Suppressor macrophage treated with lipopolysaccharide for 1 hour (primary cell): Measurements from ENCODE around the gene CARD6.
"Not testable (repeated sequence)": the region's sequence is repeated elsewhere in the genome, so short reads cannot be mapped to it uniquely, and the experiment has no call there.

Source experiments
- DNase-seq, 3 donors: peaks; one replicate each; pipeline ENCODE4 v3.0.0-alpha.2; 2020 to 2022

The CARD6 gene, protein sequence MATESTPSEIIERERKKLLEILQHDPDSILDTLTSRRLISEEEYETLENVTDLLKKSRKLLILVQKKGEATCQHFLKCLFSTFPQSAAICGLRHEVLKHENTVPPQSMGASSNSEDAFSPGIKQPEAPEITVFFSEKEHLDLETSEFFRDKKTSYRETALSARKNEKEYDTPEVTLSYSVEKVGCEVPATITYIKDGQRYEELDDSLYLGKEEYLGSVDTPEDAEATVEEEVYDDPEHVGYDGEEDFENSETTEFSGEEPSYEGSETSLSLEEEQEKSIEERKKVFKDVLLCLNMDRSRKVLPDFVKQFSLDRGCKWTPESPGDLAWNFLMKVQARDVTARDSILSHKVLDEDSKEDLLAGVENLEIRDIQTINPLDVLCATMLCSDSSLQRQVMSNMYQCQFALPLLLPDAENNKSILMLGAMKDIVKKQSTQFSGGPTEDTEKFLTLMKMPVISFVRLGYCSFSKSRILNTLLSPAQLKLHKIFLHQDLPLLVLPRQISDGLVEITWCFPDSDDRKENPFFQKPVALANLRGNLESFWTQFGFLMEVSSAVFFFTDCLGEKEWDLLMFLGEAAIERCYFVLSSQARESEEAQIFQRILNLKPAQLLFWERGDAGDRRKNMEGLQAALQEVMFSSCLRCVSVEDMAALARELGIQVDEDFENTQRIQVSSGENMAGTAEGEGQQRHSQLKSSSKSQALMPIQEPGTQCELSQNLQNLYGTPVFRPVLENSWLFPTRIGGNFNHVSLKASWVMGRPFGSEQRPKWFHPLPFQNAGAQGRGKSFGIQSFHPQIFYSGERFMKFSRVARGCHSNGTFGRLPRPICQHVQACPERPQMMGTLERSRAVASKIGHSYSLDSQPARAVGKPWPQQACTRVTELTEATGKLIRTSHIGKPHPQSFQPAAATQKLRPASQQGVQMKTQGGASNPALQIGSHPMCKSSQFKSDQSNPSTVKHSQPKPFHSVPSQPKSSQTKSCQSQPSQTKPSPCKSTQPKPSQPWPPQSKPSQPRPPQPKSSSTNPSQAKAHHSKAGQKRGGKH

DNA sequence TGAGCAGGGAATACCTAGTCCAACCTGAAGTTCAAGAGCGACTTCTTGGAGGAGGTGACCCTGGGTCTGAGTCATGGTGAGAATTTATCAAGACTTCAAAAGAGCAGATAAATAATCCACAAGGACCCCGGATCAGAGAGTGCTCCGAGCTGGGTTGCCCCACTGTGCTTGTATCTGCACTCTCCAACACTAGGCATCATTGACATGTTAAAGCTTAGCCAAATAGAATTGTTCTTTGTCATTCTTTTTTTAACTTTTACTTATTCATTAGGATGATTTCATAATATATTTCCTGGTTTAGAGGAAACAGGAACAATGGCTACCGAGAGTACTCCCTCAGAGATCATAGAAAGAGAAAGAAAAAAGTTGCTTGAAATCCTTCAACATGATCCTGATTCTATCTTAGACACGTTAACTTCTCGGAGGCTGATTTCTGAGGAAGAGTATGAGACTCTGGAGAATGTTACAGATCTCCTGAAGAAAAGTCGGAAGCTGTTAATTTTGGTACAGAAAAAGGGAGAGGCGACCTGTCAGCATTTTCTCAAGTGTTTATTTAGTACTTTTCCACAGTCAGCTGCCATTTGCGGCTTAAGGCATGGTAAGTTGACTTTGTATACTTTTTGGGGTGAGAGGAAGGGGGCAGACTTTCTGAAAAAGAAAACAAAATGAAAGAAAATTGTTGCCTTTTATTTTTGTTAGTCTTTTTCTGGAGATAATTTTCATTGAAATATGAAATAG lies at the start of gene CARD6:
Gene CARD6 (plus strand): TSS at position 300 of the 738 bp plus-strand sequence. CDS start 16 bp downstream, at position 316.
- DNase-seq: peak; percentile 49 to 84 (median 73)

DNA sequence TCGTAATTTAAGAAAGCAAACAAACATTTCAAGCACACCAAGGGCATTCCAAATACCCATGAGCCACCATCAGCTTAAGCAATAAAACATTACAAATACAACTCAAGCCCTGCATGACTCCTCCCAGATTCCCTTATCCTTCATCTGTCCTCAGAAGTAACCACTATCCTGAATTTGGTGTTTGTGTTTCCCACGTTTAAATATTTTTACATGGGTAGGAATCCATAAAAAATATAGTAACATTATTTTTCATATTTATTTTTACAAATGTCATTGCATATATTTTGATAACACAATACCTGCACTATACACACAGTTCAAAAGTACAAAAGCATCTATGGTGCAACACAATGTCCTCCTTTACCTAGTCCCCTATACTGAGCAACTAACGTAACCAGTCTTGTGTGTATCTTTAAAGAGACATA lies 49.4 kb upstream of the CARD6 start:
- no peak for DNase-seq

DNA sequence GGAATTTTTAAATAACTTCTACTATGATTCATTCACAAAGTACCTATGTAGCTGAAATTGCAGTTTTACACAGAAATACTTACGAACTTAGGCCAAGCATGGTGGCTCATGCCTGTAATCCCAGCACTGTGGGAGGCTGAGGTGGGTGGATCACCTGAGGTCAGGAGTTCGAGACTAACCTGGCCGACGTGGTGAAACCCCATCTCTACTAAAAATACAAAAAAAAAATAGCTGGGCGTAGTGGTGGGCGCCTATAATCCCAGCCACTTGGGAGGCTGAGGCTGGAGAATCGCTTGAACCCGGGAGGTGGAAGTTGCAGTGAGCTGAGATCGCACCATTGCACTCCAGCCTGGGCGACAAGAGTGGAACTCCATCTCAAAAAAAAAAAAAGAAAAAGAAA lies 48.5 kb upstream of the CARD6 start:
- not testable (repeated sequence) for DNase-seq

DNA sequence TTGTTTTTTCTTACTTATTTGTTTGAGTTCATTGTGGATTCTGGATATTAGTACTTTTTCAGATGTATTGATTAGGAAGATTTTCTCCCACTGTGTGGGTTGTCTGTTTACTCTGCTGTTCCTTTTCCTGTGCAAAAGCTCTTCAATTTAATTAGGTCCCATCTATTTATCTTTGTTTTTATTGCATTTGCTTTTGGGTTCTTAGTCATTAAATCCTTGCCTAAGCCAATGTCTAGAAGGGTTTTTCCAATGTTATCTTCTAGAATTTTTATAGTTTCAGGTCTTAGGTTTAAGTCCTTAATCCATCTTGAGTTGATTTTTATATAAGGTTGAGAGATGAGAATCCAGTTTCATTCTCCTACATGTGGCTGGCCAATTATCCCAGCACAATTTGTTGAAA lies 46.8 kb upstream of the CARD6 start:
- not testable (repeated sequence) for DNase-seq

DNA sequence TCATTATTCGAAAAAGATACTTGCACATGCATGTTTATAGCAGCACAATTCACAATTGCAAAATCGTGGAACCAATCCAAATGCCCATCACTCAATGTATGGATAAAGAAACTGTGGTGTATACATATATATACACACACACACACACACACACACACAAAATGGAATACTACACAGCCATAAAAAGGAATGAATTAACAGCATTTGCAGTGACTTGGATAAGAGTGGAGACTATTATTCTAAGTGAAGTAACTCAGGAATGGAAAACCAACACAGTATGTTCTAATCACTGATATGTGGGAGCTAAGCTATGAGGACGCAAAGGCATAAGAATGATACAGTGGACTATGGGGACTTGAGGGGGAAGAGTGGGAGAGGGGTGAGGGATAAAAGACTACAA lies 46.3 kb upstream of the CARD6 start:
- DNase-seq: not testable (repeated sequence)

DNA sequence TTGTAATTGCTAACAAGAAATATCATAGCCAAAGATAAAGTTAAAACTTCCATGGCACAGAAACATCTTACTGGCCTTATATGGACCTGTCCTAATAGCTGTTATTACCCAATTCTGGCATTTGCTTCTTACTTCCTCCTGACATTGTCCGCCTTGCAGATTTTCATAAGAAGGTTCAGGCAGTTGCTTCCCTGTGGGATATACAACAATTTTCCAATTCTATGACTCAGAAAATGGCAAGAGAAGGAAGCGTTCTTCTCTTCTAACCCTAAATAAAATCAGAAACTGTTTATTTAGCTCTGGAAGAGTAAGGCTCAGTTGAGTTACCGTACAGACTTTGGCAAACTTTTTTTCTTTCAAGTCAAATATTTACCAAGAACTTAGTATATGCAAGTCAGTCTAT lies 44.7 kb upstream of the CARD6 start:
- DNase-seq: peak; percentile 52 to 73 (median 72)

DNA sequence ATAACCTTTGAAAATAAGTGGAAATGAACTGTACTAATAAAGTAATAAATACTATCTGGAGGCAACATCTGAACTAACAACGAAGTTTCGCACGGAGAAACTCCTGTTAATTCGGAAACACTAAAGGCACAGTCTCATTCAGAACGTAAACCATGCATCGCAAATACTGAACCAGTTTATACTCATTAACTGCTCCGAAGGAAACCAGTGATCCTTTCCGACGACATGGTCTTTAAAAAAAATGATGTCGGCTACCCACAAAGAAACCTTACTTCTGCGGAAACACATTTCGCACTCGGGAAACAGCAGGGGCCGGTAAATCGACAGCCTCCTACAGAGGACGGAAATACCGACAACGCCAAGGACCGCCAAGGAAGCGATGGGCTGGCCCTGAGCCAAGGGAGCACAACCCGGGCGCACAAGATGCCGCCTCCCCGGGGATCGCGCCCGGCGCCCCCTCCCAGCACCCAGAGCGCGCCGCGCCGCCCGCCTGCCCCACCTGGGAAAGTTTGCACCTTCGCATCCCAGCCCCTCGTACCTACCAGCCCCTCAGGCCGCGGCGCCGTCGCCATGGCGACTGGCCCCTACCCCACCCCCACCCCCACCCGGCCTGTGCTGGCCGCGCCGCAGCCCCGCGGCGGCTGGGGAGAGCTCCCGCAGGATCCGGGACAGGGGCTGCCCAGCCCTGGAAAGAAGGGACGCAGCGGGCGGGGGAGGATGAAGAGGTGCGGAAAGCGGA lies 43.7 kb upstream of the CARD6 start:
- peak; percentile 57 to 76 (median 60) for DNase-seq

DNA sequence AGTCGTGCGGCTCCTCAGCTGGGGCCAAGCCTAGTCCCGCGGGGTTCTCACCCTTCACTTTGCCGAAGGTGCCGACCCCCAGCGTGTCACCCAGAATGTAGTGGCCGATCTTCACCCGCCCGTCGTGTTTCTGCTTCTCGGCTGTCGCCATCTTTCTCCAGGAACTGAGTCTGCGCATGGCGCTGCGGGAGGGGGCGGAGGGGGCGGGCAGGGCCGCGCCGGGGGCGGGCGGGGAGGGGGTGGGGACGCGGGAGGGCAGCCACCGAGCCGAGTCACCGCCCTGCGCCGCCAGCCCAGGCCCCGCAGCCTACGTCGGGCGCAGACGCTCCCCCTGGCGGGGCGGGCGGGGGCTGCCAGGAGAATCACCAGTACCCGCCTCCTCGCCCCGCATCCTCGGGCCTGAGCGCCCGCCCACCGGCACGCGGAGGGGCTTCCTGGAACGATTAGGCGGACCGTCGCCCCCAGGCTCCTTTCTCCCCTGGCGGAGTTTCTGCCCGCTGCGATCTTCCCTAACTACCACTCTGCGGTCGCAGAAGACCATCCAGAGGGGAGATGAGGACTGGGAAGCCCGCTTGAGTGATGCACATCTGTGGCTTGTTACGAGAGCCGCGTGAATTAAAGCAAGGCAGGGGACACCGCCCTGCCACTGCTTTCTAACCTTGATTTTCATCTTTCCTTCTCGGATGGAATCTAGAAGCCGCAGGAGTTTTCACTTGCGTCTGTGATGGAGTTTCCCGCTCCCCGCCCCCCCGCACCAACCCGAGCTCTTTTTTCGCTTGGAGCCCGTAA lies 43.0 kb upstream of the CARD6 start, which contains the start of gene PRKAA1:
Gene PRKAA1 (minus strand): TSS at position 363 of the 789 bp plus-strand sequence. CDS start 185 bp downstream, at position 178.
- DNase-seq: peak; percentile 86 to 95 (median 93)

DNA sequence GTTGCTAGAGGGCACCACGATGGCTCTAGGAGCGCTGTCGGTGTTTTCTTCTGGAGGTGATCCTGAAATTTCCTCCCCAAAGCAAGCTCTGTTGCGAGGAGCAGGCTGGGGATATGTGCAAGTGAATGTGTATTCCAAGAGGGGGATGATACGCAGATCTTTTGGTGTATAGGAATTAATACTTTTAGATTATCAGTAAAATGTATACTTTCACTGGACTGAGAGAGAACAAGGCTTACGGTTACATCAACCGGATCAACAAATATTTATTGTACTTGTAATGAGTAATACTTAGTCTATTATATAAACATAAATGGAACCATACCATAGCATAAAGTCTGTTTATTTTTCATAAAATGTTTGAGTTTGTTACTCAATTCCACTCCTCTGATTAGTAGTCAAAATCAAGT lies 42.4 kb upstream of the CARD6 start:
- no peak for DNase-seq

DNA sequence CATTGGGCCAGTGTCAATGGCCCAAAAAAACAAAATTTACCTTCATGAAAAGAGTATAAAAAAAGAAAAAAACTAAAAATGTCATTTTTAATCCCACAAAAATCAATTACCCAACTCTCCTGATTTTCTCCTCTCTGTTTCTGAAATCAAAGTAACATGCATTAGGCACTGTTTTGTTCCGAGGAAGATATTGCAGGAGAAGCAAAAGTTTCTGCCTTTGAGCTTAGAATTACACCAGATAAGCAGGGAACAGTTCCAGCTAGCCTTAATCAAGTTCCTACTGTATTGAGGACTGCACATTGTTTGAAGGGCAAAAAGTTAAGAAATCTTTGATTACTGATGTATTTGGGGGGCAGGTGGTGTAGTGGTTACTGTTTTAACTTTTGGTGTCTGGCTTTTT lies 41.9 kb upstream of the CARD6 start:
- DNase-seq: no peak

DNA sequence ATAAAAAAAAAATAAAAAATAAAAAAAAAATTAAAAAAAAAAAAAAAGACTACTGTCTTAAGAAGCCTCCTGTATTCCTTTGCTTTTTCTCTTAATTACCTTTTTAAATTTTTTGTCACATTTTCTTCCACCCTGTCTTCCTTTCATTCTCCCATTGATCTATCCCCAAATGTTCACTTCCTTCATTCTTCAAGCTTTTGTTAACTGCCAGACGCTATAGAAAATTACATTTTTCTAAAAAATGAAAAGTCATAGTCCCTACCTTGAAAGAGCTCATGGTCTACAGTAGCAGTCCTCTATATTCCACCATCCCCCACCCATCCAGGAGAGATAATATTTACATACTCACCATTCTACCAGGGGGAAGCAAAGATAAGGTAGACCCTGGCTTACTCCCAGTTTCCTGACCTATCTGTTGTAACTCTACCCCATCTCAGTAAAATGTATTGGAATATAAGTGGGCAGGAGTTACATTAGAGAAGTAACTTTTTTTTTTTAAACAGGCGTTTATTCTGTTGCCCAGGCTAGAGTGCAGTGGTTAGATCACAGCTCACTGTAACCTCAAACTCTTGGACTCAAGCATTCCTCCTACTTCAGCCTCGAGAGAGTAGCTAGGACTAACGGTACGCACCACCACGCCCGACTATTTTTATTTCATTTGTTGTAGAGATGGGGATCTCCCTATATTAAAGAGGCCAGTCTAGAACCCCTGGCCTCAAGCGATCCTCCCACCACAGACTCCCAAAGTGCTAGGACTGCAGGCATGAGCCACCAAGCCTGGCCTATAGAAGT lies 39.2 kb upstream of the CARD6 start:
- no peak for DNase-seq

DNA sequence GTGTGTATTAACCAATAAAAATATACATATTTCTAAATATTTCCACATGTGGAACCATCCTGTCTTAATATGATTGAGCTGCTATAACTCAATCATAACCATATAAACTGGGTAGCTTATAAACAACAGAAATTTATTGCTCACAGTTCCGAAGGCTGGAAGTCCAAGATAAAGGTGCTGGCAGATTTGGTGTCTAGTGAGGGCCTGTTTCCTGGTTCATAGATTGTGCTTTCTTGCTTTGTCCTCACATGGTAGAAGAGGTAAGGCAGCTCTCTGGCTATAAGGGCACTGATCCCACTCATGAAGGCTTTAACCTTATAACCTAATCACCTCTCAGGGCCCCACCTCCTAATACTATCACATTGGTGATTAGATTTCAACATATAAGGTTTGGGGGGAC lies 29.0 kb upstream of the CARD6 start:
- no peak for DNase-seq

DNA sequence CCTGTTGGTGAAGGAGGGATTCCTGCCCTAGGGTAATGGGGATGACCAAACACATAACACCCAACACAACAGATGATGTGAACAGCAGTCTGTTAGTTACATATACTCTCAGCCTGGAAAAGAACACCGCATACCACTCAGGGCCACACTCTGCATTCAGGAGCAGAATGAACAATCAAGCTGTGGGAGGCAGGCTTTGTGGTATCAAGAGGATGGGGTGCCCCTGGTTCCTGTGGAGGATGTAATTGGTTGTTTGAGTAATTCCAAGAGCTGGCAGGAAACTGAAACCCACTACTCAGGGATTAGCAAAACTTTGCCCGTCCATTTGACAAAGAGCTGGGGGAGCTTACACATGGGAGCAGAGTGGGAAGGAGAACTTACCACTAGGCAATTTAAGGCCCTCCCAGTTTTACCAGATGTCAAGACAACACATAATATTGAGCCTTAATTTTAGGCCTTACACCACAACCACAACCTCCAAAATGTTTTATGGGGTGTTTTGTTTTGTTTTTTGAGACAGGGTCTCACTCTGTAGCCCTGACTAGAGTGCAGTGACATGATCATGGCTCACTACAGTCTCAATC lies 27.4 kb upstream of the CARD6 start:
- DNase-seq: no peak

DNA sequence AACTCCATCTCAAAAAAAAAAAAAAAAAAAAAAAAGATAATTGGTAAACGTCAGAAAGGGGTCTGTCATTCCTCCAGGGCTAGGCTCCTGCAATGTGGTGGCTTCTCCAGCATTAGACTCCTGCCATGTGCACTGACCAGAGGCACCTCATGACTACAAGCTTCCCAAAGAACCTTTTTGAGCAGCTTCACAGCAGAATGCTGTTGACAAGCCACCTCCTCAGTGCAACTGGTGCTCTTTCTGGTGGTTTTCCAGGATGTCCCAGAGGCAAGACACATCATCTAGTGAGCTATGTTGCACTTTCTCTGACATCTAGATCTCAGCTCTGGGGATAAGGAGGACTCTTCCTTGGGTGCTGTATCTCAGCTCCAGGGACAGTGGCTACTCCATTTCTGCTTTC lies 17.7 kb upstream of the CARD6 start:
- DNase-seq: no peak

DNA sequence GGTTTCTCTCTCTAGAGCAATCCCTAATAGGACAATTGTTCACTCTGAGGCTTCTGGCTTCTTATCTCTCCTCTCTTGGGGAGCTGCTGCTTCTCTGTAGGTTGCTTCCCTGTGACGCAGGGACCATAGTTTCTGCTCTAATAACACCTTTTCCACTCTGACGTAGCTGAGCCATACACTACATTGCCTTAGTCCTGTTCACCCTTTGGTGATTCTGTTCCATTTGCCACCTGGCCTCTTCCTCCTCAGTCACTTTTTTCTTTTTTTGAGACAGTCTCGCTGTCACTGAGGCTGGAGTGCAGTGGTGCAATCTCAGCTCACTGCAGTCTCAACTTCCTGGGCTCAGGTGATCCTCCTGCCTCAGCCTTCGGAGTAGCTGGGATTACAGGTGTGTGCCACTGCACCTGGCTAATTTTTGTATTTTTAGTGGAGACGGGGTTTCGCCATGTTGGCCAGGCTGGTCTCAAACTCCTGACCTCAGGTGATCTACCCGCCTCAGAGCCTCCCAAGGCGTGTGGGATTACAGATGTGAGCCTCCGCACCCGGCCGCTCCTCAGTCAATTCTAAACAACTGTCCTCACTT lies 15.6 kb upstream of the CARD6 start:
- not testable (repeated sequence) for DNase-seq

DNA sequence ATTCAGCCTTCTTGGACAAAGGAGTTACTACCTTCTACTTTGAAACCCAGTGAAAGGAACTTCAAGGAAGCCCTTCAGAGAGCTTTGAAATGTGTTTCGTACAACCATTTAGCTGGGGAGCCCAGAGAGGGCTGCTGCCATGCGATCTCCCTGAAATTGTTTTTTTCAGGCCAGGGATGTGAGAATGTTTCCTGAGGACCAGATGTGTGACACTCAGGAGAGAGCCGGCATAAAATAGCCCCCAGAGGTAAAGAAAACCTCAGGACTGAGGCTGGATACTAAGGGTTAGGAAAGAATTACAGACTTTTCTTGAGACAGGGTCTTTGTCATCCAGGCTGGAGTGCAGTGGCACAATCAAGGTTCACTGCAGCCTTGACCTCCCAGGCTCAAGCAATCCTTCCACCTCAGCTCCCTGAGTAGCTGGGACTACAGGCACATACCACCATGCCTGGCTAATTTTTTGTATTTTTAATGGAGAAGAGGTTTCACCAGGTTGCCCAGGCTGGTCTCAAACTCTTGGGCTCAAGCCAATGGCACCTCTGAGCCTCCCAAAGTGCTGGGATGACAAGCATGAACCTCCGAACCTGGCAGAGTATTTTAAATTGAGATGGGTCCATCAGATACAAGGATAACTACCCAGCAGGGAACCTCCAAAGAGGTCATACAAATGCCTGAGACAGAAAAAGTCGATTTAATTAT lies 14.5 kb upstream of the CARD6 start:
- DNase-seq: no peak

DNA sequence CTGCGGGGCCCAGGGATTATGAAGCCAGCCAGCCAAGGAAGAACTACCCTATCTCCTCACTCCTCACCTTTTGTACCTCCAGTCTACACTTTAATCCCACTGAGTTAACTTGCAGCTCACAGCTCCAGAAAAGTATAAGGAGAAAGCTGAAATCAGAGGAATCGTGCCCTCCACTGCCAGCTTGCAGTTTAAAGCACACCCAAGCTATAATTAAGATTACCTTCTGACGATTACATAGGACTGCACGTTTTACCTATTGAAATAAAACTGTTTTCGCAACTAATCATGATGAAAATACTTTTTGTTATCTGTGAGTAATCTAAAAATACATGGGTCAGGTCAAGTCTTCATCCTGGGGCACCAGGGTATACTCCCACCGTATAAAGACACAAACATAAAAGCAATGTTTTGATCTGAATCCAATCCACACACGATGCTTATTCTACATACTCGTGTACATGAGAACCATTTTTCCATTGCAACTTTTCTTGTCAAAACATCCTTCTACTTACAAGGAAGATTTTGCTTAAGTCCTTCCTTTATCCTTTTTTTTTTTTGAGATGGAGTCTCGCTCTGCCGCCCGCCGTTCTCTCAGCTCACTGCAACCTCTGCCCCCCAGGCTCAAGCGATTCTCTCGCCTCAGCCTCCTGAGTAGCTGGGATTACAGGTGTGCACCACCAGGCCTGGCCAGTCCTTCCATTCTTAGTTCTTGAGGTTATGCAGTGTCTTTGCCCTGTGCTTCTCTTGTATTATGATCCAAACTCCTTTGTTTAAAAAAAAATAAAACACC lies 13.8 kb upstream of the CARD6 start:
- DNase-seq: no peak
